ENCODE data around the gene EMC8. TPM values are rescaled to one million over a fixed set of nuclear protein-coding genes. Genes with fewer than 3 reads are reported as not detected.

EMC8 gene
- total RNA-seq, 1 donor from 2014 or later, result 36.9 TPM

GRCh38 chr16:85784813-85785212 lies 14.5 kb downstream of the EMC8 start:
- no peak for DNase-seq (ENCODE audit: low read depth, low spot score)

GRCh38 chr16:85783441-85783840 lies 15.9 kb downstream of the EMC8 start:
- DNase-seq (ENCODE audit: low read depth, low spot score), result no peak

- no peak for DNase-seq (ENCODE audit: low read depth, low spot score)
These were observed 16.9 kb downstream of the EMC8 start for GRCh38 chr16:85782451-85782850.

GRCh38 chr16:85781695-85782370 lies 17.5 kb downstream of the EMC8 start:
- DNase-seq (ENCODE audit: low read depth, low spot score), result no peak

GRCh38 chr16:85781156-85781555 lies 18.2 kb downstream of the EMC8 start:
- no peak for DNase-seq (ENCODE audit: low read depth, low spot score)

- no peak for DNase-seq (ENCODE audit: low read depth, low spot score)
These were observed 19.1 kb downstream of the EMC8 start for GRCh38 chr16:85780281-85780680.

- DNase-seq (ENCODE audit: low read depth, low spot score), result peak; percentile 53
These were observed 20.5 kb downstream of the EMC8 start for GRCh38 chr16:85778873-85779272.

- DNase-seq (ENCODE audit: low read depth, low spot score), result no peak
These were observed 21.6 kb downstream of the EMC8 start for GRCh38 chr16:85777583-85778310.

- DNase-seq (ENCODE audit: low read depth, low spot score), result no peak
These were observed 24.5 kb downstream of the EMC8 start for GRCh38 chr16:85774811-85775210.

- no peak for DNase-seq (ENCODE audit: low read depth, low spot score)
These were observed 25.2 kb downstream of the EMC8 start for GRCh38 chr16:85774136-85774535.

- no peak for DNase-seq (ENCODE audit: low read depth, low spot score)
These were observed 26.3 kb downstream of the EMC8 start for GRCh38 chr16:85773044-85773443.

GRCh38 chr16:85770741-85771140 lies 28.6 kb downstream of the EMC8 start:
- no peak for DNase-seq (ENCODE audit: low read depth, low spot score)

GRCh38 chr16:85768199-85768598 lies 31.1 kb downstream of the EMC8 start:
- no peak for DNase-seq (ENCODE audit: low read depth, low spot score)

- peak; percentile 45 for DNase-seq (ENCODE audit: low read depth, low spot score)
These were observed 31.8 kb downstream of the EMC8 start for GRCh38 chr16:85767531-85767930.

- DNase-seq (ENCODE audit: low read depth, low spot score), result no peak
These were observed 33.6 kb downstream of the EMC8 start for GRCh38 chr16:85765767-85766166.

- DNase-seq (ENCODE audit: low read depth, low spot score), result no peak
These were observed 34.1 kb downstream of the EMC8 start for GRCh38 chr16:85765211-85765610.

- DNase-seq (ENCODE audit: low read depth, low spot score), result no peak
These were observed 35.7 kb downstream of the EMC8 start for GRCh38 chr16:85763616-85764015.

- DNase-seq (ENCODE audit: low read depth, low spot score), result no peak
These were observed 36.4 kb downstream of the EMC8 start for GRCh38 chr16:85762970-85763369.

GRCh38 chr16:85761861-85762260 lies 37.5 kb downstream of the EMC8 start:
- no peak for DNase-seq (ENCODE audit: low read depth, low spot score)

- no peak for DNase-seq (ENCODE audit: low read depth, low spot score)
These were observed 39.5 kb downstream of the EMC8 start for GRCh38 chr16:85759631-85760419.

GRCh38 chr16:85759136-85759535 lies 40.2 kb downstream of the EMC8 start:
- DNase-seq (ENCODE audit: low read depth, low spot score), result no peak

- no peak for DNase-seq (ENCODE audit: low read depth, low spot score)
These were observed 42.0 kb downstream of the EMC8 start for GRCh38 chr16:85757341-85757822.

All from pulmonary artery endothelial cell (primary cell).